Neural cell (in vitro differentiated cells): ENCODE data around the gene GADD45A. TPM values are rescaled to one million over a fixed set of nuclear protein-coding genes. Genes with fewer than 3 reads are reported as not detected.

Experiments
- H2AFZ ChIP-seq: fragments of 200-600, 300-800 bp; sonication (generic), shearing (Covaris generic); 2 replicates; pipeline ENCODE4 v1.6.0; 2014; ENCODE audit warnings: low read depth, mild to moderate bottlenecking, antibody characterized with exemption, low read length, moderate library complexity
- H3F3A ChIP-seq: fragments of 200-600 bp; shearing (Covaris generic); 2 replicates; pipeline ENCODE4 v1.6.1; 2016; ENCODE audit warnings: mild to moderate bottlenecking, moderate library complexity, mixed read lengths, antibody characterized with exemption, low read length; ENCODE audit not compliant: insufficient read depth, poor library complexity, severe bottlenecking
- H3K27ac ChIP-seq: fragments of 200-600, 300-800 bp; sonication (generic), shearing (Covaris generic); 2 replicates; pipeline ENCODE4 v1.5.1; 2014; ENCODE audit warnings: mild to moderate bottlenecking, low read length, moderate library complexity
- H3K27me3 ChIP-seq: fragments of 300-800, 200-600 bp; sonication (generic), shearing (Covaris generic); 2 replicates; pipeline ENCODE4 v1.6.0; 2014; ENCODE audit warnings: mild to moderate bottlenecking, low read depth, low read length, moderate library complexity; ENCODE audit not compliant: insufficient read depth
- H3K36me3 ChIP-seq: fragments of 300-800, 200-600 bp; sonication (generic), shearing (Covaris generic); 2 replicates; pipeline ENCODE4 v1.5.1; 2014; ENCODE audit warnings: mild to moderate bottlenecking, antibody characterized with exemption, low read length, moderate library complexity; ENCODE audit not compliant: insufficient read depth
- H3K4me2 ChIP-seq: fragments of 300-800, 200-600 bp; sonication (generic), shearing (Covaris generic); 2 replicates; pipeline ENCODE4 v1.6.0; 2014; ENCODE audit warnings: mild to moderate bottlenecking, low read length
- H3K4me3 ChIP-seq: fragments of 300-800, 200-600 bp; sonication (generic), shearing (Covaris generic); 2 replicates; pipeline ENCODE4 v1.5.1; 2014; ENCODE audit warnings: mild to moderate bottlenecking, low read length, moderate library complexity
- H3K79me2 ChIP-seq: fragments of 200-600 bp; shearing (Covaris generic); replicated peaks from 2 replicates; pipeline ENCODE4 v1.6.0; 2014; ENCODE audit warnings: mild to moderate bottlenecking, low read length, moderate library complexity; ENCODE audit not compliant: insufficient read depth
- H3K9ac ChIP-seq: fragments of 300-800, 200-600 bp; sonication (generic), shearing (Covaris generic); 2 replicates; pipeline ENCODE4 v1.6.1; 2016; ENCODE audit warnings: mild to moderate bottlenecking, low read length, mixed read lengths
- H3K9me2 ChIP-seq: fragments of 200-600 bp; shearing (Covaris generic); 2 replicates; pipeline ENCODE4 v1.6.1; 2016; ENCODE audit warnings: mild to moderate bottlenecking, low read length, mixed read lengths; ENCODE audit not compliant: insufficient read depth
- H3K9me3 ChIP-seq: fragments of 200-600, 300-800 bp; sonication (generic), shearing (Covaris generic); 2 replicates; pipeline ENCODE4 v1.6.1; 2016; ENCODE audit warnings: mild to moderate bottlenecking, mixed run types, low read length, moderate library complexity, mixed read lengths
- H4K20me1 ChIP-seq: fragments of 200-600 bp; shearing (Covaris generic); 2 replicates; pipeline ENCODE4 v1.6.1; 2016; ENCODE audit warnings: mild to moderate bottlenecking, mixed run types; ENCODE audit not compliant: insufficient read depth
- CTCF ChIP-seq: fragments of 450-650 bp; IDR thresholded peaks from 2 replicates; pipeline ENCODE4 v1.5.1; 2014; ENCODE audit warnings: antibody characterized with exemption, mild to moderate bottlenecking, moderate library complexity; ENCODE audit not compliant: poor library complexity, severe bottlenecking
- EP300 ChIP-seq: fragments of 450-650 bp; conservative IDR thresholded peaks from 2 replicates; pipeline ENCODE4 v1.6.1; 2014; ENCODE audit warnings: antibody characterized with exemption, mild to moderate bottlenecking, moderate library complexity; ENCODE audit not compliant: poor library complexity, severe bottlenecking
- EZH2 ChIP-seq: fragments of 200-600, 300-800 bp; shearing (Covaris generic), sonication (generic); IDR thresholded peaks from 2 replicates; pipeline ENCODE4 v1.6.1; 2014; ENCODE audit warnings: antibody characterized with exemption, low read length, borderline replicate concordance, mild to moderate bottlenecking; ENCODE audit not compliant: insufficient read depth, poor library complexity, severe bottlenecking
- MXI1 ChIP-seq: fragments of 450-650 bp; conservative IDR thresholded peaks from 2 replicates; pipeline ENCODE4 v1.6.1; 2014; ENCODE audit warnings: antibody characterized with exemption, mild to moderate bottlenecking; ENCODE audit not compliant: poor library complexity, severe bottlenecking
- POLR2AphosphoS5 ChIP-seq: IDR thresholded peaks from 2 replicates; pipeline ENCODE4 v1.6.1; 2012
- RAD21 ChIP-seq: fragments of 450-650 bp; conservative IDR thresholded peaks from 2 replicates; pipeline ENCODE4 v1.6.1; 2014; ENCODE audit warnings: antibody characterized with exemption, mild to moderate bottlenecking, moderate library complexity
- REST ChIP-seq: IDR thresholded peaks from 2 replicates; pipeline ENCODE4 v1.6.1; 2012; ENCODE audit warnings: borderline replicate concordance
- SMC3 ChIP-seq: fragments of 450-650 bp; conservative IDR thresholded peaks from 2 replicates; pipeline ENCODE4 v1.6.1; 2014; ENCODE audit warnings: antibody characterized with exemption, mild to moderate bottlenecking, moderate library complexity; ENCODE audit not compliant: poor library complexity
- TAF1 ChIP-seq: IDR thresholded peaks from 2 replicates; pipeline ENCODE4 v1.6.1; 2012; ENCODE audit warnings: low read depth
- polyA plus RNA-seq: library from polyadenylated mRNA; depleted of rRNA; stranded (reverse); fragments of >200 nt; gene quantifications from 2 replicates; pipeline ENCODE4 v1.2.3, GENCODE V29; 2014

GADD45A gene
- polyA plus RNA-seq, 1 donor from 2014 or later, result 13.7 TPM

GRCh38 chr1:67686267-67687197 lies 1.5 kb downstream of the GADD45A start:
- H3K36me3 ChIP-seq, result no peaks in the 10 kb centered on the region
- H3F3A ChIP-seq, result no peaks in the 10 kb centered on the region
- H3K27ac ChIP-seq, result peak overlapping the region; percentile 85
- H3K9ac ChIP-seq, result peak overlapping the region; percentile 83
- H3K79me2 ChIP-seq, result peaks cover 8% of the 10 kb centered on the region
- H3K9me3 ChIP-seq, result no peaks in the 10 kb centered on the region
- no peaks in the 10 kb centered on the region for H3K27me3 ChIP-seq
- peak overlapping the region; percentile 52 for H2AFZ ChIP-seq
- peak; percentile 73 for TF ChIP-seq MXI1
- peak; percentile 49 for TF ChIP-seq RAD21
- TF ChIP-seq EP300, result no peak
- TF ChIP-seq REST, result peak; percentile 23
- TF ChIP-seq EZH2, result no peak
- peak; percentile 48 for TF ChIP-seq SMC3
- no peak for TF ChIP-seq TAF1
- peak; percentile 24 for TF ChIP-seq POLR2AphosphoS5
- TF ChIP-seq CTCF, result peak; percentile 33
- peak overlapping the region; percentile 98 for H3K4me2 ChIP-seq
- no peaks in the 10 kb centered on the region for H4K20me1 ChIP-seq
- peak overlapping the region; percentile 94 for H3K4me3 ChIP-seq
- H3K9me2 ChIP-seq, result no peaks in the 10 kb centered on the region

DNA sequence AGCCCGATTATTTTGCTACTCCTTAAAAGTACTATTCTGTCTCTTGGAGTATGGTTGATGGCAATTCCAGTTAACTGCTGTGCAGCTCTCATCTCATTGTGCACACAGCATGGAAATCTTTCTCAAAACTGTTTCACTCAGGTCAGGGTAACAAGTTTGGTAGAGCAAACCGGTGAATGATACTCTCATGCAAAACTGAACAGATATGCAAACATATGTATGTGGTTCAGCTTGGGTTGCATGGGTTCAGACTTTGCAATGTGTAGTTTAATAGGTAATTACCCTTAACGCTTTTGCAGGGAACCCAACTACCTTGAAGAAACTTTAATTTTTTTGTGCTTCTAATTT lies 2.2 kb downstream of the GADD45A start:
- H3K4me3 ChIP-seq, result peak overlapping the region; percentile 94
- no peaks in the 10 kb centered on the region for H4K20me1 ChIP-seq
- TF ChIP-seq RAD21 (no peak), CTCF (no peak), EZH2 (no peak)
- H2AFZ ChIP-seq, result no peak overlapping the region
- H3K36me3 ChIP-seq, result no peaks in the 10 kb centered on the region
- H3F3A ChIP-seq, result no peaks in the 10 kb centered on the region
- peak overlapping the region; percentile 83 for H3K9ac ChIP-seq
- H3K27ac ChIP-seq, result peak overlapping the region; percentile 85
- H3K79me2 ChIP-seq, result peaks cover 8% of the 10 kb centered on the region
- peak overlapping the region; percentile 98 for H3K4me2 ChIP-seq
- H3K9me2 ChIP-seq, result no peaks in the 10 kb centered on the region
- H3K9me3 ChIP-seq, result no peaks in the 10 kb centered on the region
- H3K27me3 ChIP-seq, result no peaks in the 10 kb centered on the region
